ENCODE measurements around the gene IGFBP1.
"Not testable (repeated sequence)": the region's sequence is repeated elsewhere in the genome, so short reads cannot be mapped to it uniquely, and the experiment has no call there.

IGFBP1 gene

GRCh38 chr7:45888185-45888992 lies at the start of gene IGFBP1:
Gene IGFBP1 (plus strand): TSS chr7:45888488. CDS start chr7:45888653, 165 bp downstream.
- DNase-seq, result no peak

- not testable (repeated sequence) for DNase-seq
These were observed 49.4 kb upstream of the IGFBP1 start for GRCh38 chr7:45838852-45839251.

- DNase-seq, result not testable (repeated sequence)
These were observed 46.2 kb upstream of the IGFBP1 start for GRCh38 chr7:45841926-45842717.

- DNase-seq, result not testable (repeated sequence)
These were observed 41.8 kb upstream of the IGFBP1 start for GRCh38 chr7:45846536-45846935.

GRCh38 chr7:45848734-45849133 lies 39.6 kb upstream of the IGFBP1 start:
- DNase-seq, result not testable (repeated sequence)

- not testable (repeated sequence) for DNase-seq
These were observed 35.3 kb upstream of the IGFBP1 start for GRCh38 chr7:45852984-45853383.

GRCh38 chr7:45853491-45853890 lies 34.8 kb upstream of the IGFBP1 start:
- DNase-seq, result not testable (repeated sequence)

GRCh38 chr7:45855680-45856079 lies 32.6 kb upstream of the IGFBP1 start:
- DNase-seq, result not testable (repeated sequence)

- not testable (repeated sequence) for DNase-seq
These were observed 31.4 kb upstream of the IGFBP1 start for GRCh38 chr7:45856888-45857287.

- DNase-seq, result no peak
These were observed 24.6 kb upstream of the IGFBP1 start for GRCh38 chr7:45863715-45864114.

GRCh38 chr7:45865594-45866410 lies 22.5 kb upstream of the IGFBP1 start:
- DNase-seq, result no peak

- DNase-seq, result no peak
These were observed 20.8 kb upstream of the IGFBP1 start for GRCh38 chr7:45867471-45867870.

- DNase-seq, result no peak
These were observed 18.9 kb upstream of the IGFBP1 start for GRCh38 chr7:45869426-45869825.

GRCh38 chr7:45872116-45873034 lies 15.9 kb upstream of the IGFBP1 start:
- DNase-seq, result no peak

- DNase-seq, result no peak
These were observed 15.3 kb upstream of the IGFBP1 start, which contains the start of gene CCDC201 for GRCh38 chr7:45873035-45873354. Gene CCDC201 (minus strand): TSS chr7:45873082. CDS start chr7:45873007, 75 bp downstream.

- no peak for DNase-seq
These were observed 14.9 kb upstream of the IGFBP1 start for GRCh38 chr7:45873355-45873754.

- no peak for DNase-seq
These were observed 13.7 kb upstream of the IGFBP1 start for GRCh38 chr7:45874408-45875131.

GRCh38 chr7:45876519-45876918 lies 11.8 kb upstream of the IGFBP1 start:
- no peak for DNase-seq

- DNase-seq, result no peak
These were observed 9.7 kb upstream of the IGFBP1 start for GRCh38 chr7:45878457-45879144.

GRCh38 chr7:45880433-45880860 lies 7.8 kb upstream of the IGFBP1 start:
- no peak for DNase-seq
